ENCODE results near the gene KRTAP1-3.

GRCh38 chr17:41002814-41003213 is 31.9 kb downstream of the KRTAP1-3 start:
- no peak for TF ChIP-seq CTCF (IDR thresholded peaks at IDR 0.05)
- TF ChIP-seq POLR2A (IDR thresholded peaks at IDR 0.05), result no peak

Measured in Peyer's patch (tissue), 4 donors.